ENCODE data around the gene MAS1.

DNA sequence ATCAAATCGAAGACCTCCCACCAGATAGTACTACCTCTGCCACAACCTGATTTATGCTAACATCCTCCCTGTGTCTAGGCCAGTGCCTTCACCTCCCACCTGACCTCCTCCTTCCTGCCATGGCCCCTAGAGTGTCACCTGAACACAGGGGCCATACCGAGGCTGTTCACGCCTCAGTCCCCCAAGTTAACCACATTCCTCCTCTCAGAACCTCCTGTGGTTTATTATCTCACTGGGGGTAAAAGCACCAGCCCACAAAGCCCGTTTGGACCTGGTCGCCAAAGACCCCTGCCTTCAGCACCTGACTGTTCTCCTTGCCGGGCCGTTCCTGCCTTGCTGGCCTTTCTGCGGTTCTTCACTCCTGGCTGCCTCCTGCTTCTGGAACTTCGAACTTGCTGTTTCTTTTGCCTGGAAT is 13.7 kb downstream of the MAS1 start:
- no peak for TF ChIP-seq TAF1 (IDR thresholded peaks at IDR 0.05; ENCODE audit: low read depth, low read length)
- no peak for TF ChIP-seq SPI1 (IDR thresholded peaks at IDR 0.05; ENCODE audit: low read depth, low read length)
- TF ChIP-seq POLR2A (IDR thresholded peaks at IDR 0.05; ENCODE audit: low read depth, low read length), result no peak

Measured in GM12891 (cell line).